ENCODE data around the gene HSPD1.

The HSPD1 gene

DNA sequence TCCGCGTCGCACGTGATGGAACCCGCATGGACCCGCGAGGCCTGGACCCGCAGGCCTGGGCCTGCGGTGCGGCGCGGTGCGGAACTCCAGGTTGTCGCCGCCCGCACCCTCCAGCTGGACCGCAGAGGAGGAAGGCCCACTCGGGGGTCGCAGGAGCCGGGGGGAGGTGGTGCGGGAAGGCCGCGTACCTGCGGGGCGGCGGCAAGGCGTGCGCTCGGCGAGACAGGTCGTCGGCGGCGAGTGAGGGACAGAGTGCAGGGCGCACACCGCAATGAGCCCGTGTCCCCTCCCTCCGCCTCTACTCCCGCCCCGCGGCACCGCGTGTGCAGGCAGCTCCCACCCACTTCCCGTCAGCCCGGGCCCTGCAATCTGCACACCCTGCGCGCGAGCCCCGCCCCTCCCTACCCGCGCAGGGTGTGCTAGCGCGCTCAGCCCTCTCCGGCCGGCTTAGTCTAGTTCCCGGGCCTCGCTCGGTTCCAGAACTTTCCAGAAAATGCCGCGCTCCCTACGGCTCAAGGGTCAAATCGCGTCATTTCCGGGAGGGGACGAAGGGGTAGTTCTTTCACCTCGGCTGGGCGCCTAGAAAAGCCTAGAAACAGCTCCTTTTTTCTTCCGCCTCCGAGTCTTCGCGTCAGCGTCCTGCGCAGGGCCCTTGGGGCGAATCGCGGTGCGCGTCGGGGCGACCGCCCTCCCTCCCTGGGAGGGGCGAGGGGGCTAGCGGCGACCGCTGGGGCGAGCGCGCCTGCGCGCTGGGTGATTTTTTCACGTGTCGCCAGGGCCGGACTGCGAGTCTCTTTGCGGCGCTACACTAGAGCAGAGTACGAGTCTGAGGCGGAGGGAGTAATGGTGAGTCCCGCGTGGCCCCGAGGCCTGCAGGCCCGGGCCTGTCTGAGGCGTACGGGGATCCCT lies at the start of gene HSPD1, which contains the start of gene HSPE1:
TSS of gene HSPD1 (minus strand) at position 247 of the 909 bp plus-strand sequence. CDS start 992 bp downstream, outside the sequence.
TSS of gene HSPE1 (plus strand) at position 786 of the 909 bp plus-strand sequence. CDS start at position 844, 58 bp downstream.
- peak; percentile 98 for DNase-seq (ENCODE audit: low read depth)

DNA sequence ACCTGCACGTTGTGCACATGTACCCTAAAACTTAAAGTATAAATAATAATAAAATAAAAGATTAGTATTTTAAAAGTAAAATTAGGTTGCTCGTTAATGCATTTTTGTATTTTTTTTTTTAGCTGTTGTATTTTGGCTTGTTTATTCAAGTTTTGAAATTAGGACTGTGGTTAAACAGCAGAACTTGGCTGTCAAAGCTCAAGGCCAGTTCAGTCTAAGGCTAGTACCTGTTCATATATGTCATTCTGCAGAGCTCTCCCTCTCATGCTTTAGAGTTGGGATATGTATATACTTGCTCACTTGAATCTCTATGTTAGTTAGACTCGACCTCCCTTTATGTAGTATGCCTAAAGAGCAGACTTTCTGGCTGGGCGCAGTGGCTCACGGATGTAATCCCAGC lies 48.9 kb upstream of the HSPD1 start:
- no peak for DNase-seq (ENCODE audit: low read depth)

DNA sequence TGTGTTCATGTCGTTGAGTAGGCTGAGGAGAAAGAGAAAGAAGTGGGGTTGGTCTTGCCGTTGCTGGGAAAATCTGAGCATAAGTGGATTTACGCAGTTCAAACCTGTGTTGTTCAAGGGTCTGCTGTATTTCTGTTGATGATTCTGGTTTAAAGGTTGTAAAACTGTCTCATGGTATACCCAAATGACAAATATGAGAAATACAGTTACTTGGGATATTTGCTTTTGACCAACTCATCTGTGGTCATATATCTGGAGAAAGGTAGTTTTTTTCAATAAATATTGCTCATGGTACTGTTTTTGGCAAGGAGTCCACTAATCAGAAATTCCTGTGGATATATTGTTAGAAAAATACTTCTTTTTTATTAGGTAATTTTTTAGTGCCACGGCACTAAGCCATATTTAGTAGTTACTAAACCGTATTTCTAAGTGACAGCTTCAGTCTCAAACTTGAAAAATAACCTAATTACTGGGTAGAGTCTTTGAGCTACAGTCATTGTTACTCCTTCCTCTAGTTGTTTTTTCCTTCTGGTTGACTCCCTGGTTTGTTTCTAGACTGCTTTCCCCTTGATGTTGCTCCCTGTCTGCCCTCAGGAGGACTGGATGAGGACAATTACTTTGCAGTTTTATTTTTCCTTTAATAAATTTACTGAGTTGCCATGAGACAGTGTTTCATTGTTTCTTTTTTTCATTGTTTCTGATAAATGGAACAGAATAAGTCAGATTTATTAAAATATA lies 47.7 kb upstream of the HSPD1 start:
- DNase-seq (ENCODE audit: low read depth), result no peak

DNA sequence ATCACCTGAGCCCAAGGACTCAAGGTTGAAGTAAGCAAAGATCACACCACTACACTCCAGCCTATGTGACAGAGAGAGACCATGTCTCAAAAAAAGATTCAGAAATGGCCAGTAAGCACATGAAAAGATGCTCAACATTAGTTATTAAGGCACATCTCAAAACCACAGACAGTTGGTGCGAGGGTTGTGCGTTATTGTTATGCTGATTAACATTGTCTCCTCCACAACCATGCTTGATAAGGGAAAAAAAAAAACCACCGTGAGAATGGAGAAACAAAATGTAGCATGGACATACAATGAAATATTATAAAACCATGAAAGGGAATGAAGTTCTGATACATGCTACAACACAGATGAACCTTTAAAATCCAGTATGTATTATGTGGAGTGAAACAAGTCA lies 43.6 kb upstream of the HSPD1 start:
- DNase-seq (ENCODE audit: low read depth), result no peak

DNA sequence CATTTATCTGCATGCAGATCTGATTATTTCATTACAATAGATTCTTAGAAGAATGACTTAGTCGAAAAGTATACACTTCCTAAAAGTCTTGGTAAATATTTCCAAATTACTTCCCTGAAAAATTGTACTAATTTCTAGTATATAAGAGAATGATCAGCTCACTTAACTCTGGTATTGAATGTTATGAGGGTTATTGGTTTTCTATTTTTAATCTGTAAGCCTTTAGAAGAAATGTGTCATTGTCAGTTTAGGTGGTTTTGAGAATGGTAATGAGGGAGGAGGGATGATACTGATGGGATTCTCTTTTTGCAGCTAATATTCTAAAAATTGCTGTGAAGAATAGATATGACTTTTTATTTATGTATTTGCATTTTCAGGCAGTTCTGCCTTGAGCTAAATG lies 40.1 kb upstream of the HSPD1 start:
- no peak for DNase-seq (ENCODE audit: low read depth)

DNA sequence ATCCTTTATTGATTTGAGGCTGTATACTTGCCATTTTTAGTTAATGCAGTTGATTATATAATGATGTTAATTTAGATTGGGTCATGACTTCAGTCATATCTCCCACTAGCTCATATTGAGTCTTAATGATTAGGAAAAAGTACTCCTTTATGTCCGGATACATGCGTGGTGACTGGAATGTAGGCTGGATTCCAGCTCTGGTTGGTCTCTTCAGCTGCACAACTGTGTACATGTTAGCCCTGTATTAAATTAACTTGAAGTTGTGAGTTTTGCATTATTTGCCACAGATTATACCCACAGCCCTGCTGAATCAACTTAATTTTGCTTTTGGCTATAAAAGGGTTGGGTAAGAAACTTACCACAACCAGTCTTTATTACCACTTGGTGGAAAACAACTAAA lies 38.8 kb upstream of the HSPD1 start:
- no peak for DNase-seq (ENCODE audit: low read depth)

DNA sequence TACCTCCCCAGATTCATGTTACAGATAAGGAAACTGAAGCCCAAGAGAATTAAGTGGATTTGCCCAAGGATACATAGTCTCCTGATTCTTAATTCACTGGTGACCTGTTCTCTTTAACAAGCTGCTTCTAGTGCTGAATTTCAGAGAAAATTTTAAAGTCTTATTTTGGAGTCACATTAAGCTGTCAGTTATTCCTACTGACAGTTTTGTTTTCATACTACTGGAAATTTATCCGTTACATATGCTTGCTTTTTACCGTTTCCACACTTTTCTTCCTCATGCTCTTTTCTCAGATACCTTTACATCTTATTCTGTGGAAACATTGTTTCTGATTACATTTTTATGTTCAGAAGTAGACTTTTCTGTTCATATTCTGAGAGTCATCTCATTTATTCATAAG lies 17.5 kb upstream of the HSPD1 start:
- DNase-seq (ENCODE audit: low read depth), result no peak

DNA sequence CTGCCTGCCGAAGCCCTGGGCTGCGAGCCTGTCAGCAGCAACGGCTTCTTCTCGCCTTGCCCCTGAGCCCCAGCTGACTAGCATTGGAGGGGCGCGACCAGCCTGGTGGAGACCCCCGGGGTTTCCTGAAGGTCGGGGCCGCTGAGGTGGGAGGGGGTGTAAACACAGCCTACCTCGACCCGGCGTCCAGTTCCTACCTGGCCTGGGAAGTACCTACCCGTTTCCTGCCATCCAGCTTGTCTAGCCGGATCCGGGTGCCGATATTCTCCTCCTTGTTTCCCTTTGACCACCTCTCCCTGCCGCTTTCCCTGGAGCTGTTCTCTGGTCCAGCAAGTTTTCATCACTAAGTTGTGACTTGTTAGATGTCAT lies 16.7 kb upstream of the HSPD1 start:
- no peak for DNase-seq (ENCODE audit: low read depth)

DNA sequence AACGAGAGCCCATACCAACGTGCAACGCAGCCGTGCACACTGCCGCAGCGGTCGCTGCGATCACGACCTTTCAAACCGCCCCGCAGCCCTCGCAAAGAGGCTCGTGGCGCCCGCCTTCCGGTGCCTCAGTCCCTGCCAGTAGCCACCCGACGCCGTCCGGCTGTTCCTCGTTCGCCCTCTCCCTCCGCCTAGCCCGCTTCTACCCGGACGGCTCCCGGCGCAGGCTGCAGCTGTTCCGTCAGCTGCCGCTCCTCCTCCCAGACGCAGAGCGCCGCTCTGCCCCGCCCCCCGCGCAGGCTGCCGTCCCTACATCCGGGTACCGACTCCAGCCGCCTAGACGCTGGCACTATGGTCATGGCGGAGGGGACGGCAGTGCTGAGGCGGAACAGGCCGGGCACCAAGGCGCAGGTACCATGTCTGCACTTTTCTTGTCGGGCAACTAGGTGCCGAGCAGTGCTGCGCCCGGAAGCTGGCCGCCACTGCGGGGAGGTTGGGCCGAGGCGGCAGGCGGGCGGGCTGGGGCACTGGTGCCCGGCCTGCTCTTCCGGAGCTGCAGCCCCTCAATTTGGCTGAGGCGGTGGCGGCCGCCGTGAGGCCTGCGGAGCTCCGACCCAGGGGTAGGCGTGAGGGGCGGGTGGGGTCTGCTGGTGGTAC lies 16.2 kb upstream of the HSPD1 start, which contains the start of gene MOB4:
TSS of gene MOB4 (plus strand) at position 328 of the 654 bp plus-strand sequence. CDS start at position 349, 21 bp downstream.
- peak; percentile 62 for DNase-seq (ENCODE audit: low read depth)

DNA sequence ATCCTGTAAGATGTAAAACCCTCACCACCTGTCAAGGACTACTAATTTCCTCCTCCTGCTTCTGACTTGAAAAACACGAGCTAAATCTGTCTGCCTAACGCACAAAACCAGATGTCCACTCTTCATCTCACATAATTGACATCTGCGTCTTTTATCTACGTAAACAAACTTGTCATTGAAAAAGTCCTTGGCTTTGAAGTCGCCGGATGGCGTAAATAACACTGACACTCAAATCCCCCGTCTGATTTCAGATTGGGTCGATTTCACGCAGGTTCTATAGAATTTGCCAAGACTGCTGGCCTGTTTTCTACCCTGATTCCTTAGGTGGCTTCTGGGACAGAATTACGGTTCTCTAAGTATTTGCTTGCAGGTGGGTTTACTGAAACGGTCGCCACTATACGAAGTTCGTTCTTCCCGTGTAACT lies 15.7 kb upstream of the HSPD1 start:
- no peak for DNase-seq (ENCODE audit: low read depth)

DNA sequence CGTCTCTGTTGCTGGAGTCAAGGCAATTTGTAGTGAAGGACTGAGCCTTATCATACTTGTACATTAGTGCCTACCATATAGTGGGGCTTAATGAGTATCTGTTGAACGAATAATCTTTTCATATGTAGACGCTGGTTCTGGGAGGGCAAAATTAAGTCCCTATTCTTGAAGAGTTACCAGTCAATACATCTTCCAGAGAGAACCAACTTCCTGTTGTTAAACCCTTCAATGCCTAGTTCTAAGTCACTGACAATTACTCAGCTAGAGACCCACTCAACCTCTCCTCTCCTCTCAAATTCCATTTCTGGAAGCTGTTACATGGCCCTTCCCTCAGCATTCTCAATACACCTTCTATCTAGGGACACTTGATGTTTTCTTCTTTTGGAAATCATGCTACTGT lies 15.1 kb upstream of the HSPD1 start:
- DNase-seq (ENCODE audit: low read depth), result no peak

DNA sequence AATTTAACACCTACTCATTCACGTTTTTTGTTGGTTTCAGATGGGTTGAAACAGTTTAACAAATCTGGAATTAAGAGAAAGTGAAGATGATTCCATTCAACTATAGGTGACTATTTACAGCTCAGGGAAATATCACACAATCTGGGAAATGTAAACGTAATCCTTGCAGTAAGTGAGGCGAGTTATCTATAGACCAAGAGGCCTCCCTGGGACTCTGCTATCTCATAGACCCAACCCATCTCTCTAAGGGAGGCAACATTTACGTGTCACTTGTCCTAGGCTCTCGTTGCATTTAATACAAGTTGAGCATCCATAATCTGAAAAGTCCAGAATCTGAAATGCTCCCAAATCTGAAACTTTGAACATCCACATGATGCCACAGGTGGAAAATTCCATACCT lies 14.3 kb upstream of the HSPD1 start:
- DNase-seq (ENCODE audit: low read depth), result no peak

DNA sequence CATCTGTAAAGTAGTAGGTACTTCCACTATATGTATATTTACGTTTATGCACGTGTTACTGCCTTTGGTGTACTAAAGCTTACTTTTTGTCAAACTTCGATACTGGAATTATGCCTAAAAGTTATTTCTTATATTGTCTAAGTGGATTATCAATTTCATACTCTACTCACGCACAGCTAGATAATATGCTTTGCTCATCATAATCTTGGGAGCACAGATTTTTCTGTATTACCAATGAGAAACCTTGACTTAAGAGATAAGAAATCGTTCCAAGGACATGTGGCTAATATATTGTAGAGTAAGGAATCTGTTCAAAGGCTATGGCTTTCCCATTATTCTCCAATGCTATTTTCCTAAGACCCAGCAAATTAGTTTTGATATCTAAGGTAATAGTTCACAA lies 7.0 kb upstream of the HSPD1 start:
- no peak for DNase-seq (ENCODE audit: low read depth)

DNA sequence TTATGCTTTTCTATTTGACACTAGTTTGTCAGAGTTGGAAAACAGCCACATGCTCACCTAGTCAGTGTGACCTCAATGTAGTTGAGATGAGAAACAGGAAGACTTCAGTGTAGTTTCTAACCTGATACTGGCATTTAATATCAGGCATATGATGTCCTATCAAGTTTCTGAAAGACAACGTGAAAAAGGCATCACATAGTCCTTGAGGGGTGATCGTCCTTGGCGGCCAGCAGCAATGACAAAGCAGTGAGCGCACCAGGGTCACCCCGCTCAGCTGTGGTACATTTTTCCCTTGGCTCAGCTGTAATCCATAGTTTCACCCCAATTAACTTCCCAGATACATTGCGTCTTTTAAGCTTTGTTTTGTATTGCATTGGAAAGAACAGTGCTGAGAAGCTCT lies 4.9 kb upstream of the HSPD1 start:
- DNase-seq (ENCODE audit: low read depth), result no peak

DNA sequence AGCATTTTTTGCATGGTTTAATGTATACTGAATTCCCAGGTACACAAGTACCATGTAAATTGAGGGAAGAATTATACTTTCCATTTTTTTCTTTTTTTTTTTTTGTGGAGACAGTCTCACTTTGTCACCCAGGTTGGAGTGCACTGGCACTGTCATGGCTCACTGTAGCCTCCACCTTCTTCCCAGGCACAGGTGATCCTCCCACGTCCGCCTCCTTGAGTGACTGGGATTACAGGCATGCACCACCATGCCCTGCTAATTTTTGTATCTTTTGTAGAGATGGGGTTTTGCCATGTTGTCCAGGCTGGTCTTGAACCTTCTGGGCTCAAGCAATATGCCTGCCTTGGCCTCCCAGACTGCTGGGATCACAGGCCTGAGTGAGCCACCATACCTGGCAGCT lies 4.4 kb upstream of the HSPD1 start:
- DNase-seq (ENCODE audit: low read depth), result no peak

DNA sequence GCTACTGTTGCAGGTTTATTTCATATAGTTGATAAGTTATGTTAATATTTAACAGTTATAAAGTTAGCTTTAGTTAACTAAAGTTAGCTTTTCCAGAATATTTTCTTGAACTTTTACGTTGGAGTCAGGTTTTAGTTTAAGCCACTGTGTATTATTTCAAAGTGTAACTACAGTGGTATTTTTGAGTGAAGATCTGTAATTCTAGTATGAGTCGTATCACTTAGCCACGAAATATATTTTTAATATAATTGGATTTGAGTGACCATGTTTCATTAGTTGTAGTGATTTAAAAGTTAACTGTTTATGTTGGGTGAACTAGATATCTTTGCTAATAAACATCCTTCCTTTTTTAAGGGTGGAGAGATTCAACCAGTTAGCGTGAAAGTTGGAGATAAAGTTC lies 3.0 kb upstream of the HSPD1 start:
- no peak for DNase-seq (ENCODE audit: low read depth)

DNA sequence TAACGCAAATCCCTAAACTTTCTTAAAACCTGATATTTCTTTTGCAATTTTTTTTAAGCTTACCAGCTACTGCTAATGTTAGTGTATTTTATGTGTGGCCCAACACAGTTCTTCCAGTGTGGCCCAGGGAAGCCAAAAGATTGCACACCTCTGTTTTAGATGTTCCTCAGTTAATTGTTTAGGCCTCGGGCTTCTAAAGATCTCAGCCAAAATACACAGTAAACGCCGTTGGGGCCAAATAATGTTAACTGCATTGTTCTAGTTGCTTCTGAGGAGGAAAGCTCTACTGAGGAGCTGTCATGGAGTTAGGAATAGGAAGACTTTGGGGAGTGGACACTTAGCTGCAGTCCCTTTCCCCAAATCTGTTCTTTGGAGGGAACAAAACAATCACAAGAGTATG lies 2.6 kb upstream of the HSPD1 start:
- DNase-seq (ENCODE audit: low read depth), result no peak

DNA sequence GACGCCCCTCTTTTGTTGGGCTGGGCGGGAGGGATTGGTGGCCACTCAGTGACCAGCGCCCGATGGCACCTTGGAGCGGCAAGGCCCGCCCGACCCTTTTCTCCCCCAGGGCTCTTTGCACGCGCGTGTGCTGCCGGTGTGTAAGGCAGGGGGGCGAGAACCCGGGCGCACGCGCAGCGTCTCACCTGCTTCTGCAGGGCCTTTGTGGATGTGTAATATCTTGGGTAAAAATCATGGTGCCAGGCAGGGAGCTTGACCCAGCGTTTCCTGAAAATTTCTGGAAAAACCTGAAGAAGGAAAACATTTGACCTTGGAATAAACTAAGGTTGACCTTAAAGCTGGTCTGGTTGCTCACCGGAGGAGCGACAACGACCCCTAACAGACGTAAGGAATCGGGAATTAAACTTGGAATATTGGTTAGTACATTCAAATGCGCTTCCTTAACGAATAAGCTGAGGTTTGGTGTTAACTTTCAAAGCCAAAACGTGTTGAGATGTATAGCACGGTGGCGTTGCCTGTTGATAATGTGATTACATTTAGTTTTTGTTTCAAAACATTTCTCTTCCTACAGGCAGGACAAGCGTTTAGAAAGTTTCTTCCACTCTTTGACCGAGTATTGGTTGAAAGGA lies 977 bp upstream of the HSPD1 start:
- no peak for DNase-seq (ENCODE audit: low read depth)

DNA sequence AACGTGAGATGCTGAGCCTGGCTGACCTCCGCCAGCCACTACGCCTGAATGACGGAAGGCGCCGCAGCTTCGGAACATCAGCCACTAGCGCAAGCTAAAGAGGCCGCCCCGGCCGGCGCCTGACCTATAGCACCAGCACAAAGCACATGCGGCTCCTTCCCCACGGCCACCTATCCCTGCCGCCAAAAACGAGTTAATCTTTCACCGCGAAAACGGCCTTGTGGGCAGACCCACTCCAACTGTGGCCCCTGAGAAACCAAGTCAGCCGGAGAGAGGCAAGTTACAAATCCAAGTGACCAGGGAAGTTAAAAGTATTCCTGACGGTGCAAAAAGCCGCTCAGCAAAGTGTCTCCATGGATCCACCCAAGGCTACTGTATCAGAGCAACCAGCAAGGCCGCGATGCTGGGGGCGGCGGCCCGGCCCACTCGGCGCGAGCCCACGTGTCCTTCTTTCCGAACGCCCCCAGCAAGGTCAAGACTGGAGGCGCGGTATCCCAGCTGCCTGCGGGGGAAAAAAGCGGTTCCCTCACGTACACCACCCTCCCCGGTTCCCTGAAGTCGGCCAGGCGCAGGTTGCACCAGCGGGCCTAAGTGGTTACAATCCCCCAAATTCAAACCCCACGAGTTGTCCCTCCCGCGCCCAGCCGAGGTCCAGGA lies 575 bp downstream of the HSPD1 start:
- DNase-seq (ENCODE audit: low read depth), result no peak

DNA sequence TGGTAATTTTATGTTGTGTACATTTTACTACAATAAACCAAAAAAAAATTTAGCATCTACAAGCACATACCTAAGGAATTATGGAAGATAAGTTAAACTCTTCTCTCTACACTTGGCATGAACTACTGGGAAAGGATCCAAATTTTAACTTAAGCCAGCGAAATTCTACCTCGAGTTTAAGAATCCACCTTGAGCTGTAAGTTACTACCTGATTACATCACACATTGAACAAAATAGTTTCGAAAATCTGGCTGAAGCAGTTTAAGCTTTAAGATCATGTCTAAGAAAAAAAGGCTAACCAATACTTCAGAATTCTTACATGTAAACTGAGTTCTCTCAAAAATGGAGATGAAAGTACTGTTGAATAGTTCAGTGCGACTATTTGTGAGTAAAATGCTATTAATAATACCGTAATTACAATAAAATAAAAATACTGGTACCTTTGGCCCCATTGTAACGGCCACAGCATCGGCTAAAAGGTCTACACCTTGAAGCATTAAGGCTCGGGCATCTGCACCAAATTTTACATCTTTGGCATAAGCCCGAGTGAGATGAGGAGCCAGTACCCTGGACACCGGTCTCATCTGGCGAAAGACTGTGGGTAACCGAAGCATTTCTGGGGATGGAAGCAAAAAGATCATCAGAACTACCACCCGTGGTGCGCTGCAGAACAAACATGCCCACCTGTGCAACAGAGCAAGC lies 1.3 kb downstream of the HSPD1 start:
- no peak for DNase-seq (ENCODE audit: low read depth)

DNA sequence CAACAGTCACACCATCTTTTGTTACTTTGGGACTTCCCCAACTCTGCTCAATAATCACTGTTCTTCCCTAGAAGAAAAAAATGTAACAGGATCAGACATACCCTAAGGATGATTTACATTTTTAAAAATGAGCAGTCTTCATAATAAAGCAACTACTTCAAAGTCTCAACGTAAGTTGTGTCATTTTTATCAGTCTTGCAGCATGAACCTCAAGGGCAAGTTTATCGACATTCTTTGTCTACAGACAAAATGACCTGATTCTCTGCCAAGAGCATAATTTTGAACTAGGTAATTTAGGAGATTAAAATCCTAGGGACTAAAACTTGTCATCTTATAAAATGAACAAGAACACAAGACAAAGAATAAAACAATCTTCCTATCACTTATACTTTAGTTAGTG lies 2.3 kb downstream of the HSPD1 start:
- no peak for DNase-seq (ENCODE audit: low read depth)
